ENCODE results near the gene MTCP1.
A peak's percentile ranks its signal among the peaks of the same experiment; 100 is the strongest.

The MTCP1 gene

DNA sequence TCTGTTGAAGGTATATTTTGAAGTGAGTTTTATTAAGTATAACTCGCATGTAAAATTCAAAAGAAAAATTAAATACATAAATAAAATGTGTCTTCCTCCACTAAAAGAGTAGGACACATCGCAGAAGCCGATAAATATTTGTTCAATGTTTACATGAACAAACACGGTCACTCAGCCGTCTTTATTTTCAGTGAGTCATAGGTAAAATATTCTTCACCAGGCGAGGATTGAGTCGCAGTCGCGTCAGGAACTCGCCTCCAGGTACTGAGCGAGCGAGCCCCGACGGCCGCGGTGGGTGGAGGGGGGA is 44.6 kb downstream of the MTCP1 start:
- H3K27me3 Mint-ChIP-seq (ENCODE audit: low read depth), result no peaks in the 10 kb centered on the region
- peak overlapping the region; percentile 85 to 92 (median 91) for H3K4me3 Mint-ChIP-seq
- H3K9me3 Mint-ChIP-seq, result peaks cover 9% of the 10 kb centered on the region
- H3K36me3 Mint-ChIP-seq (ENCODE audit: low read depth), result no peaks in the 10 kb centered on the region
- H3K4me1 Mint-ChIP-seq, result peaks cover 7% of the 10 kb centered on the region
- TF ChIP-seq, protein P1, sequence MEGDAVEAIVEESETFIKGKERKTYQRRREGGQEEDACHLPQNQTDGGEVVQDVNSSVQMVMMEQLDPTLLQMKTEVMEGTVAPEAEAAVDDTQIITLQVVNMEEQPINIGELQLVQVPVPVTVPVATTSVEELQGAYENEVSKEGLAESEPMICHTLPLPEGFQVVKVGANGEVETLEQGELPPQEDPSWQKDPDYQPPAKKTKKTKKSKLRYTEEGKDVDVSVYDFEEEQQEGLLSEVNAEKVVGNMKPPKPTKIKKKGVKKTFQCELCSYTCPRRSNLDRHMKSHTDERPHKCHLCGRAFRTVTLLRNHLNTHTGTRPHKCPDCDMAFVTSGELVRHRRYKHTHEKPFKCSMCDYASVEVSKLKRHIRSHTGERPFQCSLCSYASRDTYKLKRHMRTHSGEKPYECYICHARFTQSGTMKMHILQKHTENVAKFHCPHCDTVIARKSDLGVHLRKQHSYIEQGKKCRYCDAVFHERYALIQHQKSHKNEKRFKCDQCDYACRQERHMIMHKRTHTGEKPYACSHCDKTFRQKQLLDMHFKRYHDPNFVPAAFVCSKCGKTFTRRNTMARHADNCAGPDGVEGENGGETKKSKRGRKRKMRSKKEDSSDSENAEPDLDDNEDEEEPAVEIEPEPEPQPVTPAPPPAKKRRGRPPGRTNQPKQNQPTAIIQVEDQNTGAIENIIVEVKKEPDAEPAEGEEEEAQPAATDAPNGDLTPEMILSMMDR (IDR thresholded peaks at IDR 0.05; ENCODE audit: unreplicated experiment in 3 of 3), result no peak
- peak overlapping the region; percentile 95 to 99 (median 98) for H3K27ac Mint-ChIP-seq

DNA sequence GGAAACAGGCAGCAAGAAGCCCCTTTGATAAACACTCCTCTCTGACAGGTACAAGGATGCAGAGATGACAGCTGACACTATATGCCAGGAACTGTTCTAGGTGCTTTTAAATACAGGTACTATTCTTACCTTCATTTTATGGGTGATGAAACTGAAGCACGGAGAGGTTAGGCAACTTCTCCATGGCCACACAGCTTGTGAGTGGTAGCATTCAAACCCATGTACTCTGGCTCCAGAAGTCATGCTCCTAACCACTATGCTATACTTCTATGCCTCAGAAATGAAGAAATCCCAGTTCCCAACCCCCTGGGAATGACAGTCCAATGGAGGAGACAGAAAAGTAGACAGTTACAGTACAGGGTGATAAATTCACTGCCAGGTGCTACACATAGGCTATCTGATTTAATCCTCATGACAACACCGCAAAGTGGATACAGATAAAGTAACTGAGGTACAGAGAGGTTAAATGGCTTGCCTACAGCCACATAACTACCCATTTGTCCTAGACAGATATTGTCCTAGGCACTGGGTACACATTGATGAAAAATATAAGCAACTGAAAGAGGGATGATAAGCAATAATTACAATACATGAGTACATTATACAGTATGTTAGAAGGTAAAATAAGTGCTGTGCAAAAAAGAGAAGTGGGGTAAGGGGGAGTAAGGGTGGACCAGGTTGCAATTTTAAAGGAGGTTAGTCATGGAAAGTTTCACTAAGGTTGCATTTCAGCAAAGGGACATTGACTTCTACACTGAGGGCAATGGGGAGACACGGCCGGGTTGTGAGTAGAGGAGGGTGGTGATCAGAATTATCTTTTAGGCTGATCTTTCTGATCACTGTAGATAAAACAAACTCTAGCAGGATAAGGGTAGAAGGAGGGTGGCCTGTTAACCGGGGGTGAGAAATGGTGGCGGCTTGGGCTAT is 46.8 kb downstream of the MTCP1 start:
- TF ChIP-seq, protein P1 (IDR thresholded peaks at IDR 0.05; ENCODE audit: unreplicated experiment in 3 of 3), result no peak
- Mint-ChIP-seq H3K36me3 (ENCODE audit: low read depth) (no peaks in the 10 kb centered on the region), H3K4me1 (peaks cover 7% of the 10 kb centered on the region), H3K9me3 (peaks cover 7% of the 10 kb centered on the region), H3K27ac (peak overlapping the region; percentile 0 to 76 (median 24)), H3K4me3 (peak overlapping the region; percentile 52 to 71 (median 55)), H3K27me3 (ENCODE audit: low read depth) (no peaks in the 10 kb centered on the region)

DNA sequence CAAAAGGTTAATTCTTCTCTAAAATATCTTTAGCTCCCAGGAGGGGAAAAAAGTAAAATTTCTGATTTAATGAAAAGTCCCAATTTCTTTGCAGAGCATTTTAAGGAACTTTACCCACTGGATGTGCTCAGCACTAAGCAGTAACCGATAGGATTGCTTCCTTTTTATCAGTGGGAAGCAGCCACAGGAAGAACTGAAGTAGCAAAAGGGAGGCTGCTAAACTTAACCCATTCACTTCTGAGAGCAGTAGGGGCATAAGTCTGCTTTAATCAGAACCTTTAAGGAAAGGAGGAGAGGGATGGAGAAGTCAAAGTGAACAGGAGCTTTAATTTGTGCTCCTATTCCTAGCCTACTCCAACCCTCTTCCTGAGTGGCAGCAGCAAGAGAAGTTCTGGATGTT is 48.4 kb downstream of the MTCP1 start, which contains the start of gene F8:
F8 (minus strand) TSS at position 139 of the 400 bp plus-strand sequence. CDS start 171 bp downstream, outside the sequence.
- TF ChIP-seq, protein P1 (IDR thresholded peaks at IDR 0.05; ENCODE audit: unreplicated experiment in 3 of 3), result no peak
- Mint-ChIP-seq H3K27me3 (ENCODE audit: low read depth) (no peaks in the 10 kb centered on the region), H3K4me1 (no peaks in the 10 kb centered on the region), H3K9me3 (peaks cover 3% of the 10 kb centered on the region), H3K4me3 (no peak within 1 kb of the TSS), H3K27ac (peak within 1 kb of the TSS in 1 of 3 experiments; percentile 40), H3K36me3 (ENCODE audit: low read depth) (no peaks in the 10 kb centered on the region)

DNA sequence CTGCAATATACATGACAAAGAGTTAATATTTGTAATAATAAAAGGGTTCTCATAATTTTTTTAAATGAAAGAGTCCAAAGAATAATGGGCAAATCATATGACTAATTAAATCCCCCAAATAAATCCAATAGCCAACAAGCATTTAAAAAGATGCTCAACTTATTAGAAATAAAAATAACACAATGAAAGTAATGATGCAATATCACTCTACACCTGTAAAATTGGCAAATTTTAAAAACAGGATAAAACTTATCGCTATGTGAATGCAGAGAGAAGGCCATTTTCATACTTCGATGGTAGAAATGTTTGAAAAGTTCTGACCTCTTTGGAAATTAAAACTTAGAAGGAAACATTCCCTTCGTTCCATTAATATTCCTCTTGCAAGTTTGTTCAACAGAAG is 50.3 kb downstream of the MTCP1 start:
- Mint-ChIP-seq H3K4me1 (no peaks in the 10 kb centered on the region), H3K4me3 (no peak overlapping the region), H3K27ac (no peak overlapping the region), H3K9me3 (no peaks in the 10 kb centered on the region), H3K36me3 (ENCODE audit: low read depth) (no peaks in the 10 kb centered on the region), H3K27me3 (ENCODE audit: low read depth) (no peaks in the 10 kb centered on the region)
- TF ChIP-seq, protein P1 (IDR thresholded peaks at IDR 0.05; ENCODE audit: unreplicated experiment in 3 of 3), result no peak
